SJSA1 (cell line): Measurements from ENCODE around the gene BAIAP3. TPM values are rescaled to one million over a fixed set of nuclear protein-coding genes. Genes with fewer than 3 reads are reported as not detected.
A peak's percentile ranks its signal among the peaks of the same experiment; 100 is the strongest.

Experiments used
- DNase-seq, 2 experiments: peaks; one replicate each; pipeline ENCODE4 v3.0.0-alpha.2; 2015 to 2020; ENCODE audit warnings: low spot score in 2 of 2, low read depth in 1 of 2
- H3K27ac ChIP-seq: fragments of 250-450 bp; sonication (Bioruptor Pico); 2 replicates; pipeline ENCODE4 v1.5.1; 2020; ENCODE audit warnings: mild to moderate bottlenecking, moderate library complexity
- H3K27me3 ChIP-seq: fragments of 250-450 bp; sonication (Bioruptor Pico); replicated peaks from 2 replicates; pipeline ENCODE4 v1.5.1; 2020; ENCODE audit warnings: mild to moderate bottlenecking, moderate library complexity
- H3K36me3 ChIP-seq: fragments of 250-450 bp; sonication (Bioruptor Pico); 2 replicates; pipeline ENCODE4 v1.5.1; 2020; ENCODE audit warnings: mild to moderate bottlenecking
- H3K4me1 ChIP-seq: fragments of 250-450 bp; sonication (Bioruptor Pico); replicated peaks from 2 replicates; pipeline ENCODE4 v1.6.1; 2021; ENCODE audit warnings: mild to moderate bottlenecking
- H3K4me3 ChIP-seq: fragments of 250-450 bp; sonication (Bioruptor Pico); 2 replicates; pipeline ENCODE4 v1.5.1; 2020; ENCODE audit warnings: mild to moderate bottlenecking
- H3K9me3 ChIP-seq: fragments of 250-450 bp; sonication (Bioruptor Pico); replicated peaks from 2 replicates; pipeline ENCODE4 v1.5.1; 2020; ENCODE audit warnings: mild to moderate bottlenecking
- total RNA-seq: library from RNA; depleted of rRNA; stranded (reverse); fragments of >200 nt; shearing (Covaris generic); gene quantifications from 2 replicates; pipeline ENCODE4 v1.2.3, GENCODE V29; 2014

The BAIAP3 gene
- total RNA-seq, 1 experiment from 2014 or later: 1.2 TPM

DNA sequence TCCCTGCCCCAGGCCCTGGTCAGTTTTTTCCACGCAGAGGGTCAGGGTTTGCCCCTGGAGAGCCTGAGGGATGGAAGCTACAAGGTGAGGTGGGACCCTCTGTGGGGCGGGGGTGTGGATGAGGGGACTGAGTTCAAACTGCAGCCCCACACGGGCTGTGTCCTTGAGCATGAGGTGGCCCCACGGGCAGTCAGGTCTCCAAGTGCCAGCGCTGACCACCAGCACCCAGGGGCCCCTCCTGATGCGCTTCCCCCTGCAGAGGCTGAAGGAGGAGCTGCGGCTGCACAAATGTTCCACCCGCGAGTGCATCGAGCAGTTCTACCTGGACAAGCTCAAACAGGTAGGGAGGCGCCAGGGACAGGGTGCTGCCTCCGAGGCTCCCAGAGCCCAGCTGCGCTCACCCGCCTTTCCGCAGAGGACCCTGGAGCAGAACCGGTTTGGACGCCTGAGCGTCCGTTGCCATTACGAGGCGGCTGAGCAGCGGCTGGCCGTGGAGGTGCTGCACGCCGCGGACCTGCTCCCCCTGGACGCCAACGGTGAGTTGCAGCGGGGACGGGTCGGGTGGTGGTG lies 13.9 kb downstream of the BAIAP3 start:
- H3K36me3 ChIP-seq: peaks cover 39% of the 10 kb centered on the region
- H3K4me3 ChIP-seq: no peak overlapping the region
- H3K27ac ChIP-seq: no peak overlapping the region
- H3K9me3 ChIP-seq: peaks cover 9% of the 10 kb centered on the region; the same call in 1 of the 2 replicates
- no peak for DNase-seq
- H3K4me1 ChIP-seq: peaks cover 27% of the 10 kb centered on the region
- peaks cover 8% of the 10 kb centered on the region for H3K27me3 ChIP-seq

DNA sequence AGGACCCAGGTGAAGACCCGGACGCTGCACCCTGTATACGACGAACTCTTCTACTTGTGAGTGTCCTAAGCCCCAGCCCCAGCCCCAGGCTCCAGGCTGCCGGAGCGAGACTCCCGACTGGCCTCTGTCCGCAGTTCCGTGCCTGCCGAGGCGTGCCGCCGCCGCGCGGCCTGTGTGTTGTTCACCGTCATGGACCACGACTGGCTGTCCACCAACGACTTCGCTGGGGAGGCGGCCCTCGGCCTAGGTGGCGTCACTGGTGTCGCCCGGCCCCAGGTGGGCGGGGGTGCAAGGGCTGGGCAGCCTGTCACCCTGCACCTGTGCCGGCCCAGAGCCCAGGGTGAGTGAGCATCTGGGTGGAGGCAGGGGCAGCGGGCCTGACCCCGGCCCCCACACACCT lies 14.5 kb downstream of the BAIAP3 start:
- peaks cover 9% of the 10 kb centered on the region; the same call in 1 of the 2 replicates for H3K9me3 ChIP-seq
- H3K4me1 ChIP-seq: peaks cover 28% of the 10 kb centered on the region
- no peak for DNase-seq
- H3K27me3 ChIP-seq: peaks cover 4% of the 10 kb centered on the region; the same call in 1 of the 2 replicates
- H3K4me3 ChIP-seq: no peak overlapping the region
- no peak overlapping the region for H3K27ac ChIP-seq
- peaks cover 39% of the 10 kb centered on the region for H3K36me3 ChIP-seq

- Histone ChIP-seq H3K4me3 (no peak overlapping the region), H3K4me1 (peaks cover 28% of the 10 kb centered on the region), H3K9me3 (peaks cover 9% of the 10 kb centered on the region; the same call in 1 of the 2 replicates), H3K36me3 (peaks cover 39% of the 10 kb centered on the region), H3K27ac (no peak overlapping the region), H3K27me3 (peaks cover 1% of the 10 kb centered on the region; the same call in 1 of the 2 replicates)
- DNase-seq: no peak
Measured at GRCh38 chr16:1348441-1348840, 15.0 kb downstream of the BAIAP3 start.

DNA sequence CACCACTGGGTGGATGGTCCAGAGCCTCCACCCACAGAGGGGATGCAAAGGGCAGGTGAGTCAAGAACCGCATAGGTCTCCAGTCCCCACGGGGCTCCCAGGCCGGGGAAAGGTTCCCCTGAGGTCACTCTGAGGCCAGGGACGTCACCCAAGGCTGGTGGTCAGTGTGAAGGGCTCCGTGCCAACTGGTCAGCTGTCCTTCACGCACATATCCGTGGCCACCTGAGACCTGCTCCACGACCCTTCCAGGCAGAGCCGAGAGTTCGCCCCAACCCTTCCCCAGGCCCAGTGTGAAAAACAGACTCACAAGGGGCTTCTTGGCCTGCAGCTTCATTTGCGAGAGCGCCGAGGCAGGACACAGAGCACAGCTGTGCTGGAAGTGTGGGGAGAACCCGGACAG lies 15.5 kb downstream of the BAIAP3 start:
- H3K36me3 ChIP-seq: peaks cover 39% of the 10 kb centered on the region
- H3K27me3 ChIP-seq: no peaks in the 10 kb centered on the region; the same call in 1 of the 2 replicates
- H3K4me3 ChIP-seq: no peak overlapping the region
- peaks cover 9% of the 10 kb centered on the region; the same call in 1 of the 2 replicates for H3K9me3 ChIP-seq
- no peak for DNase-seq
- no peak overlapping the region for H3K27ac ChIP-seq
- H3K4me1 ChIP-seq: peaks cover 26% of the 10 kb centered on the region

GRCh38 chr16:1349351-1349750 lies 15.9 kb downstream of the BAIAP3 start:
- Histone ChIP-seq H3K4me1 (peaks cover 26% of the 10 kb centered on the region), H3K27ac (no peak overlapping the region)
- DNase-seq: no peak

GRCh38 chr16:1349951-1350350 lies 16.5 kb downstream of the BAIAP3 start:
- H3K36me3 ChIP-seq: peaks cover 39% of the 10 kb centered on the region
- H3K27ac ChIP-seq: no peak overlapping the region
- peaks cover 26% of the 10 kb centered on the region for H3K4me1 ChIP-seq
- H3K4me3 ChIP-seq: no peak overlapping the region
- no peaks in the 10 kb centered on the region for H3K27me3 ChIP-seq
- H3K9me3 ChIP-seq: peaks cover 9% of the 10 kb centered on the region; the same call in 1 of the 2 replicates
- no peak for DNase-seq

More at GRCh38 chr16:1349351-1349750, 15.9 kb downstream of the BAIAP3 start:
- H3K4me3 ChIP-seq: no peak overlapping the region
- H3K27me3 ChIP-seq: no peaks in the 10 kb centered on the region; the same call in 1 of the 2 replicates
- H3K9me3 ChIP-seq: peaks cover 9% of the 10 kb centered on the region; the same call in 1 of the 2 replicates
- peaks cover 39% of the 10 kb centered on the region for H3K36me3 ChIP-seq

GRCh38 chr16:1350691-1351090 lies 17.2 kb downstream of the BAIAP3 start:
- Histone ChIP-seq H3K27me3 (no peaks in the 10 kb centered on the region), H3K4me1 (peaks cover 26% of the 10 kb centered on the region), H3K9me3 (peaks cover 9% of the 10 kb centered on the region; the same call in 1 of the 2 replicates), H3K27ac (no peak overlapping the region), H3K36me3 (peaks cover 39% of the 10 kb centered on the region), H3K4me3 (peak overlapping the region; percentile 99)
- DNase-seq: no peak

DNA sequence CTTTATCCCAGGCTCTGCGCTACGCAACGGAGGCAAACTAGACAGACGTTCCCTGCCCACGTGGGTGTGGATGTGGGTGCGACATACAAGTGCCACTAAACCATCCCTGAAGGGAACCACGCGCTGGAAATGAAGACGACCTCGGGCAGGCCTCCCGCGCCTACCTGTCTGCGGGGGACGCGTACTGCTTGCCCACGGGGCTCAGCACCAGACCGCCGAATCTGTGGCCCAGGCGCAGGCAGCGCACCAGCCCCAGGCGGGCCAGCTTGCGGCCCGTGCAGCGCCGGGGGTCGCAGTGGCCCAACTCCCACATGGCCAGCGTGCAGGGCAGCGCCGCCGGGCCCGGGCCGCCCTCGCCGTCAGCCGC lies 17.8 kb downstream of the BAIAP3 start:
- H3K9me3 ChIP-seq: peaks cover 9% of the 10 kb centered on the region; the same call in 1 of the 2 replicates
- H3K36me3 ChIP-seq: peaks cover 39% of the 10 kb centered on the region
- H3K27me3 ChIP-seq: no peaks in the 10 kb centered on the region
- H3K4me1 ChIP-seq: peaks cover 26% of the 10 kb centered on the region
- peak overlapping the region; percentile 99 for H3K4me3 ChIP-seq
- no peak for DNase-seq
- H3K27ac ChIP-seq: peak overlapping the region; percentile 16; the same call in 1 of the 2 replicates

DNA sequence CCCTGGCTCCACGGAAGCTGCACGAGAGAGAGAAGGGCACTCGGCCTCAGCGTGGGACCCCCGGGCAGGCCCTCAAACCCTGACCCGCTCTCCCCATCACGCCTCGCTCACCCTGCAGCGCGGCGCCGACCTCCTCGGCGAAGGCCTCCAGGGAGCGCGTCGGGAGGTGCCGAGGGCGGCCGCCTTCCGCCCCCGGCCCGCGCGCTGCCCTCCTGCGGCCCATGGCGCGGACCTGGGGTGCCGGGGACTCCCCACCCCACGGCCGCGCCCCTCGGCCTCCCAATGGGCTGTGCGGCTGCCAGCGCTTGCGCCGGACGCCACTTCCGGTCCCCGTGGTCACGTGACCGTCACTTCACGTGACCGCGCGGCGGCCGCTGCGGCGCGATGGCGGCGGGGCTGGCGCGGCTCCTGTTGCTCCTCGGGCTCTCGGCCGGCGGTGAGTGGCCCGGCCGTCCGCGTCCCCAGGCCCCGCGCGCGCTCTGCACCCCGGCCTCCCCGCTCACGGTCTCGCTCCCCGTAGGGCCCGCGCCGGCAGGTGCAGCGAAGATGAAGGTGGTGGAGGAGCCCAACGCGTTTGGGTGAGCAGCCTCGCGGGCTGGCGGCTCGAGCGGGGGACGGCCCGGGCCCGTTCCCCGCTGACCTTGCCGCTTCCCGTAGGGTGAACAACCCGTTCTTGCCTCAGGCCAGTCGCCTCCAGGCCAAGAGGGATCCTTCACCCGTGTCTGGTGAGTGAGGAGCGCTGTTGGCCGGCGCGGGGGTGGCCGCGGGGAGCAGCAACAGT lies 18.3 kb downstream of the BAIAP3 start, which contains the start of the genes GNPTG and TSR3:
TSS of gene GNPTG (plus strand) at position 350 of the 781 bp plus-strand sequence. CDS start at position 385, 35 bp downstream.
TSS of gene TSR3 (minus strand) at position 297 of the 781 bp plus-strand sequence. CDS start at position 223, 74 bp downstream.
- Histone ChIP-seq H3K9me3 (peaks cover 9% of the 10 kb centered on the region; the same call in 1 of the 2 replicates), H3K27ac (peak within 1 kb of the TSS; percentile 16; the same call in 1 of the 2 replicates), H3K36me3 (peaks cover 39% of the 10 kb centered on the region), H3K4me1 (peaks cover 26% of the 10 kb centered on the region), H3K4me3 (peak within 1 kb of the TSS; percentile 99), H3K27me3 (no peaks in the 10 kb centered on the region)
- DNase-seq: peak; percentile 74 to 76

DNA sequence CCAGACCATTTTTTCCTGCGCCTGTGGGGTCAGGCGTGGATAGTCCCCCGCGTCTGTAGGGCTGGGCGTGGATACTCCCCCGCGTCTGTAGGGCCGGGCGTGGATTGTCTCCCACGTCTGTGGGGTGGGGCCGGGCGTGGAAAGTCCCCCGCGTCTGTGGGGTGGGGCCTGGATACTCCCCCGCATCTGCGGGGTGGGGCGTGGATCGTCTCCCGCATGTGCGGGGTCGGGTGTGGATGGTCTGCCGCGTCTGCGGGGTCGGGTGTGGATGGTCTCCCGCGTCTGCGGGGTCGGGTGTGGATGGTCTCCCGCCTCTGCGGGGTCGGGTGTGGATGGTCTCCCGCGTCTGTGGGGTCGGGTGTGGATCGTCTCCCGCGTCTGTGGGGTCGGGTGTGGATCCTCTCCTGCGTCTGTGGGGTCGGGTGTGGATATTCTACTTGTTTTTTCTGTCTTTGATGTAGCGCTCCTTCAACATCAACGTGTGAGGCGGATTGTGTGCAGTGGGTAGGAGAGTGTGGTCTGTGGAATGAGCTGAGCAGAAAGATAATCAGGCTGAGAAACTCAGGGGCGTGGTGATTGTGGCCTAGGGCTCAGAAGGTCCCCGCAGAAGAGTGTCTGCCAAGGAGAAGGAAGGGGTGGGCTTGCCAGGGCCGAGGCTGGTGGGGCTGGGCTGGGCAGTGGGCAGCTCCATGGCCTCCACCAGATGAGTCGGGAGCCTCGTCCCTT lies 21.5 kb downstream of the BAIAP3 start:
- Histone ChIP-seq H3K9me3 (peaks cover 9% of the 10 kb centered on the region; the same call in 1 of the 2 replicates), H3K27me3 (no peaks in the 10 kb centered on the region), H3K27ac (no peak overlapping the region), H3K36me3 (peaks cover 23% of the 10 kb centered on the region), H3K4me3 (no peak overlapping the region), H3K4me1 (peaks cover 29% of the 10 kb centered on the region)
- DNase-seq: no peak

GRCh38 chr16:1355591-1355990 lies 22.1 kb downstream of the BAIAP3 start:
- no peak for DNase-seq
- Histone ChIP-seq H3K27me3 (no peaks in the 10 kb centered on the region), H3K27ac (no peak overlapping the region), H3K36me3 (peaks cover 17% of the 10 kb centered on the region), H3K4me1 (peaks cover 26% of the 10 kb centered on the region), H3K9me3 (peaks cover 9% of the 10 kb centered on the region; the same call in 1 of the 2 replicates), H3K4me3 (no peak overlapping the region)

DNA sequence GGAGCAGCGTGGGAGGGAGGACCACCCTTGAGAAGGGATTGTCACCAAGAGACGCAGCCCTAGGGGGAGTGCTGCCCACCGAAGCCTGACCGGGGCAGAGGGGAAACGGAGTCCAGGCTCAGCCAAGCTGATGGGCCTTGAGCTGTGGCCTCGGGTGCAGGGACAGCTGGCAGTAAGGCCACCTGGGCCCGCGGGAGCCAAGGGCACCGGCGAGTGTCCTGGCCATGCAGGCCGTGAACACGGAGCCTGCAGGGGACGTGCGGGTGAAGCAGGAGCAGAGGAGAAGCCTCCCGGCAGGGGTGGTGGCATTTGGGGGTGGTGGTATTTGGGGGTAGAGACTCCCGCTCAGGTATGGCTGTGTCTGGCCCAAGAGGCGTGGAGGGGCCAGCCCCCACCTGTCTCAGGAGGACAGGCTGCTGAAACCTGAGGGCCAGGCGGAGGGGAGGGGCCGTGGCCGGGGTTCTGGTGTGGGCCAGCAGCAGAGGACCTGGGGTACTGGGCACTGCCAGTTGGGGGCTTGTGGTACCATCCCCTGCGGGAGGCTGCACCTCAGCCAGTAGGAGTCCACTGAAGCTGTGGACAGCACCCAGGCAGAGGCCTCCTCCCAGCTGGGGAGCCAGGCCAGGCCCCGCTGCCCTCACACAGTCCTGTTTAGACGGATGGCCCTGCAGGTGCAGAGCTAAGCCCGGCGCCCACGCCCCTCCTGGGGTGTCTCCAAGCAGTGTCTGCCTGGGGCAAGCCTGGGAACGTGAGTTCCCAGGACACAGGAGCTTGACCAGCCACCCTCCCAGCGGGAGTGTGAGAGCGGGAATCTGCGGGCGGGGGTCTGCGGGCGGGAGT lies 22.8 kb downstream of the BAIAP3 start:
- Histone ChIP-seq H3K9me3 (peaks cover 9% of the 10 kb centered on the region; the same call in 1 of the 2 replicates), H3K27ac (no peak overlapping the region), H3K36me3 (peaks cover 19% of the 10 kb centered on the region), H3K4me3 (no peak overlapping the region), H3K4me1 (peaks cover 19% of the 10 kb centered on the region), H3K27me3 (no peaks in the 10 kb centered on the region)
- no peak for DNase-seq
